ENCODE measurements around the gene STK32B.

The STK32B gene

GRCh38 chr4:5478697-5479096, 427.4 kb downstream of the STK32B start:
- DNase-seq: no peak

GRCh38 chr4:5479518-5480060, 428.3 kb downstream of the STK32B start:
- no peak for DNase-seq

DNA sequence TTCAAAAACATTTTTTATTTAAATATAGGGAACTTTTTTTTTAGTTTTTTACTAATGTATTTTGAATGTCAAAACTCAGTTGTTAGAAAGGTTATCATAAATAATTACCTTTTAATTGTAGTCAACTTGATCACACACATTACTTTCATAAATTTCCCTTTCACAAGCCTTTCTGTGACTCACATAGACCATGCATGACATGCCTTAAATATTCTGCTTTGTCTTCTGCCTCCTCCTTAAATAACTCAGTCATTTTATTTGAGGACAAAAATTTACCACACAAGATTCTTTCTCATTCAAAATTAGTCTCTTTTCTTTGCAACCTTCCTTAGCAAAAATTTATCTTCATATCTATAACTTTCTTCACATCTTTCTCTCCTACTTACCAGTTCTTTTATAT, 437.1 kb downstream of the STK32B start:
- no peak for DNase-seq

DNA sequence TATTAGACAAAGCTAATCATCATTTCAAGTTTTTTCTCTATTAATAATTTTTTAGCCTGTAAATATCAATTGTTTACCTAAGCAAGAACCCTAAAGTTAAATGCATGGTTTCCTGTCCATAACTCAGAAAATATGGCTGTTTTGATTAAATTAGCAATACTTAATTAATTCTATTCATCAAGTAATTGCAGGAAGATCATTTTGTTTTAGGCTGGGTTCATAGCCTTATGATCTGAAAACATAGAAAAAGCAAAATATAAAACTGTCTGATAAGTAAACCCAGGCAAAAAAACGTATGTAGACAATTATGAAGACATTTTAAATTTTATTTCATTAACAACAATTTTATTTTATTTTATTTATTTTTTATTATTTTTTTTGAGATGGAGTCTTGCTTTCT, 438.0 kb downstream of the STK32B start:
- no peak for DNase-seq

DNA sequence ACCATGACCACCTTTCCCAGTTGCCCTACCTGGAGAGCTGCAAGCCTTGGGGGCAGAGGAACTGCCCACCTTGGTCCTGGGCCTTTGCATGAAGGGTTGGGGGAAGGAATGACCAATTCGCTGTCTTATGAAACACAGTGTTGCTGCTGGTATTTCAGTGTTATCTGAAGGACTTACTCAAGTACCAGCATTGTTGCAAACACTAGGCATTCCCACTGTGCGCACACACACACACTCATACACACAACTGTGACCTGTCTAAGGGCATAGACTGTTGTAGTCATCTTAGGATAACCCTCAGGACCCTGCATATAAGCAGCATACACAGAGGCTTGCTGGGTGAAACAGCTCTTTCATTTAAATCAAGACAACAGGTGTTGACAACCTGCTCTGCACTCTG, 446.2 kb downstream of the STK32B start:
- no peak for DNase-seq

GRCh38 chr4:5500165-5500564, 448.9 kb downstream of the STK32B start:
- DNase-seq: no peak

- DNase-seq: no peak
Observed at GRCh38 chr4:5503336-5503936, 452.2 kb downstream of the STK32B start.

GRCh38 chr4:5504486-5504885, 453.2 kb downstream of the STK32B start:
- DNase-seq: no peak

DNA sequence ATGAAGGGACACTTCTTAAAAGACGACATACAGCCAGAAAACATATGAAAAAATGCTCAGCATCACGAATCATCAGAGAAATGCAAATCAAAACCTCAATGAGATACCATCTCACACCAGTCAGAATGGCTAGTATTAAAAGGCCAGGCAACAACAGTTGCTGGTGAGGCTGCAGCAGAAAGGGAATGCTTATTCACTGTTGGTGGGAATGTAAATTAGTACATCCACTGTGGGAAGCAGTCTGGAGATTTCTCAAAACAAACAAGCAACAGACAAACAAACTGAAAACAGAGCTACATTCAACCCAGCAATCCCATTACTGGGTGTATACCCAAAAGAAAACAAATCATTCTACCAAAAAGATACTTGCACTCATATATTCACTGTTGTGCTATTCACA, 459.2 kb downstream of the STK32B start:
- DNase-seq: no peak

DNA sequence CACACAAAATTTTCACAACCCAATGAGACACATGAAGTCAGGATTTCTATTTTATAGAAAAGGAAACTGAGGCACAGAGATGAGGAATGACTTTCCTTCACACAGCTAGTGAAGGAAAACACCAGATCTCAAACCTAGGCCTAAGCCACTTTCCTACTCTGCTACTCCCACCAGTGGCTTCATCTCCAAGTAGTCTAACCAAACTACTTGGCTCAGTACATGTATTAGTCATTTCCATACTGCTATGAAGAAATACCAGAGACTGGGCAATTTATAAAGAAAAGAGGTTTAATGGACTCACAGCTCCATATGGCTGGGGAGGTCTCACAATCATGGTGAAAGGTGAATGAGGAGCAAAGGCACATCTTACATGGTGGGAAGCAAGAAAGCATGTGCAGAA, 460.5 kb downstream of the STK32B start:
- DNase-seq: no peak

DNA sequence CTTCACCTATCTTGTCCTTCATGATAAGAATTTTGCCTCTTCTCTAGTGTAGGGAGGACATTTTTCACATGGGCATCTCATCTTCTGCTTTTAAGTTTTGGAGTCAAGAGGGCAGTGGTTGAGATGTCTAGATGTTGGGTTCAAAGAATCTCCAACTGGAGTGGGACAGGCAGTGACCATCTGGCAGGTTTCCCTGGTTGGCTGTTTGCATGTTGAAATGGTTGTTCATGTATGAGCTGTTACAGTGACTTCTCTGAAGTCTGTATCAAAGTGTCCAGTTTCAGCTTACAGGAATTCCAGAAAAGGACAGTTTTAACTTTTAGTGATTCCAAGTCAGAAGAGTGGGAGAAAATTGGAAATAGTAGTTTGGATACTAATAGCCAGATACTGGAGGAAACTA, 464.4 kb downstream of the STK32B start:
- no peak for DNase-seq

GRCh38 chr4:5517372-5517771, 466.1 kb downstream of the STK32B start:
- no peak for DNase-seq

DNA sequence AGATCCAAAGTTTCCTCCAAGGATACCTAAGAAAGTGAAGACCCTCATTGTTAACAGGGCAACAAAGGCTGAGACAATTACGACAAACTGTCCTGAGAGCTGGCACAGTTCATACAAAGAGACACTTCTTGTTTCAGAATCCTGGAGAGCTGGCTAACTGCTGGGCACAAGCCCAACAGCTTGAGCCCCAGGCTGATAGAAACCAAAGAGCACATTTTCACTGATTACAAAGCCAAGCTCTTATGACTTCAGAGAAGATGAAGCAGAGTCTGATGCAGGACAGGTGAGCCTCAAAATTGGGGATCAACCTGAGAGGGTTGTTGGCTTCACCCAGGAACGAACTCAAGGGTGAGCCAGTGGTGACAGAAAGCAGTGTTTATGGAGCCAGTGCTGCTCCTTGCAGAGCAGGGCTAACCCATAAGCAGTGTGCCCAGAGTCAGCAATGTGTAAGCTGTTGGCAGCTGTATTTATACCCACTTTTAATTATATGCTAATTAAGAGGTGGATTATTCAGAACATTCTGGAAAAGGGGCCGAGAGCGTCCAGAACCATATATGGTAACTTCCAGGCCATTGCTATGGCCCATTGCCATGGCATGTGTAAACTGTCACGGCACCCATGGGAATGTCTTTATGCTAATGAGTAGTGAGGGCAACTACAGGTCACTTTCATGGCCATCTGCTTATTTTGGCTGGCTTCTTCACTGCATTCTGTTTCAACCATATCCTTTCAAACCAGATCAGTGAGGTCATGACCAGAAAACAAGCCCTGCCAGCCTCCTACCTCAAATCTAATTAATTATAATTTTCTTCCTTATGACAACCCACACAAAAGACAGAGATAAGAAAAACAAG, 473.4 kb downstream of the STK32B start:
- DNase-seq: no peak

GRCh38 chr4:5526080-5526846, 475.0 kb downstream of the STK32B start:
- DNase-seq: no peak

GRCh38 chr4:5527211-5527610, 475.9 kb downstream of the STK32B start:
- no peak for DNase-seq

DNA sequence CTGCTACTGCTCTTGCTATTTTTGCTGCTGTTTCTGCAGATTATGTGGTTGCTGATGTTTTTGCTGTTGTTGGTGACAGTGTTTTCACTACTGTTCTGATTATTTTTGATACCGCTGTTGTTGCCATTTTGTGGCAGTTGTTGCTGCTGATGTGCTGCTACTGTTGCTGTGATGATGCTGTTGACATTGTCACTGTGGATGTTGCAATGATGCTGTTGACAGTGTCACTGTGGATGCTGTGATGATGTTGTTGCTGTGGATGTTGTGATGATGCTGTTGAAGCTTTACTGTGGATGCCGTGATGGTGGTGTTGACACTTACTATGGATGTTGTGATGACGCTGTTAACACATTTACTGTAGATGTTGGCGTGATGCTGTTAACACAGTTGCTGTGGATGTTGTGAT, 476.8 kb downstream of the STK32B start:
- DNase-seq: no peak

DNA sequence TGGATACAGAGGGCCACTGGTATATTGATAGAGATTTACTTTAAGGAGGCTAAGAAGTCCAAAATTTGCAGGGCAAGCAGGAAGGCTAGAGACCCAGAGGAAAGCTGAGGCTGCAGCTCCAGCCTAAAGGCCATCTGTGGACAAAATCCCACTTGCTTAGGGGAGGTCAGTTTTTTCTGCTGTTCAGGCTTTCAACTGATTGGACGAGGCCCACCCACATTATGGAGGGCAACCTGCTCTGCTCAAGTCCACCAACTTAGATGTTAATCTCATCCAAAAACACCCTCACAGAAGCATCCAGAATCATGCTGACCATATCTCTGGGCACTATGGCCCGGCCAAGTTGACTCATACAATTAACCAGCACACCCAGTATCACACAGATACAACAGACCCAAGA, 480.8 kb downstream of the STK32B start:
- no peak for DNase-seq

- no peak for DNase-seq
Observed at GRCh38 chr4:5539584-5539983, 488.3 kb downstream of the STK32B start.

DNA sequence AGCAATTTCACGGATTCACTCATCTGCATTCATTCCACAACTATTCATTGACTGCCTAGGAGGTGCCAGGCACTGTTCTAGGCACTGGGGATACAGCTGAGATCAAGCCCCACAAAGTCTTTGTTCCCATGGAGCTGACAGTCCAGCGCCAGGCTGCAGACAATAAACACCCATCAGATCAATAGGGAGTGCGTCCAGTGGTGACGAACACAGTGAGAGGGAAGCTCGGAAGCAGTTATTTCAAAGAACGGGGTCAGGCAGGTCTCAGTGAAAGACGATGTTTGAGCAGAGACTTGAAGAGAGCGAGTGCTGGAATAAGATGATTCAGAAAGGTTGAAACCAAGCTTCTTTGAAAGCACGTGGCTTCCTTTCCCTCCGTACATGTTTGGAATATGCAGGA, 489.9 kb downstream of the STK32B start:
- no peak for DNase-seq

- no peak for DNase-seq
Observed at GRCh38 chr4:5543681-5544080, 492.4 kb downstream of the STK32B start.

DNA sequence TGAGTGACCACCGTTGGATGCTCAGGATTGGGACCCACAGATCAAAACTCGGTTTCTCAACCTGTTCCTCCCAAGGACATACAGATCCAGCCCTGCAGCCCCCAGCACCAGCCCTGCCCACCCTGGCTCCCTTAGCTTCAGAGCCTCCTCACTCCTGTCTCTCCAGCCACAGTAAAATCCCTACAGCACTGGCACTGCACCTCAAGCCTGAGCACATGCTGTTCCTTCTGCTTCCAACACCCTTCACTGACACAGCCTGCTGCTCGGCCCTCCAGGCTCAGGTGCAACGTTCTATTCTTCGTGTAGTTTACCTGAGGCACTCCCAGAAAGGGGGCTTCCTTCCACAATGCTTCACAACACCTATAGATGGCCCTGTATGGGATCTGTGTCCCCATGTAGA, 493.5 kb downstream of the STK32B start:
- DNase-seq: no peak

- no peak for DNase-seq
Observed at GRCh38 chr4:5545271-5545670, 494.0 kb downstream of the STK32B start.

GRCh38 chr4:5547651-5548249, 496.5 kb downstream of the STK32B start:
- DNase-seq: no peak
